GM23338 (cell line): ENCODE measurements around the gene CGREF1.

Experiments
- EZH2 ChIP-seq: fragments of 200-600 bp; sonication (generic); IDR thresholded peaks from one replicate; pipeline ENCODE4 v1.8.0; 2017; ENCODE audit warnings: antibody characterized with exemption, mild to moderate bottlenecking, low read depth; ENCODE audit not compliant: unreplicated experiment
- JUNB ChIP-seq: IDR thresholded peaks from one replicate; pipeline ENCODE4 v1.6.1; 2016; ENCODE audit warnings: antibody characterized with exemption; ENCODE audit not compliant: unreplicated experiment
- TF ChIP-seq, protein P1 (sequence below), 2 experiments: fragments of 200-600 bp in 1 of 2; sonication (generic) in 1 of 2; conservative IDR thresholded peaks; 2 replicates each; pipeline versions ENCODE4 v1.5.1 to v1.6.1; 2016 to 2017; ENCODE audit warnings: antibody characterized with exemption in 2 of 2, low read depth in 2 of 2, mild to moderate bottlenecking in 2 of 2, moderate library complexity in 1 of 2

DNA sequence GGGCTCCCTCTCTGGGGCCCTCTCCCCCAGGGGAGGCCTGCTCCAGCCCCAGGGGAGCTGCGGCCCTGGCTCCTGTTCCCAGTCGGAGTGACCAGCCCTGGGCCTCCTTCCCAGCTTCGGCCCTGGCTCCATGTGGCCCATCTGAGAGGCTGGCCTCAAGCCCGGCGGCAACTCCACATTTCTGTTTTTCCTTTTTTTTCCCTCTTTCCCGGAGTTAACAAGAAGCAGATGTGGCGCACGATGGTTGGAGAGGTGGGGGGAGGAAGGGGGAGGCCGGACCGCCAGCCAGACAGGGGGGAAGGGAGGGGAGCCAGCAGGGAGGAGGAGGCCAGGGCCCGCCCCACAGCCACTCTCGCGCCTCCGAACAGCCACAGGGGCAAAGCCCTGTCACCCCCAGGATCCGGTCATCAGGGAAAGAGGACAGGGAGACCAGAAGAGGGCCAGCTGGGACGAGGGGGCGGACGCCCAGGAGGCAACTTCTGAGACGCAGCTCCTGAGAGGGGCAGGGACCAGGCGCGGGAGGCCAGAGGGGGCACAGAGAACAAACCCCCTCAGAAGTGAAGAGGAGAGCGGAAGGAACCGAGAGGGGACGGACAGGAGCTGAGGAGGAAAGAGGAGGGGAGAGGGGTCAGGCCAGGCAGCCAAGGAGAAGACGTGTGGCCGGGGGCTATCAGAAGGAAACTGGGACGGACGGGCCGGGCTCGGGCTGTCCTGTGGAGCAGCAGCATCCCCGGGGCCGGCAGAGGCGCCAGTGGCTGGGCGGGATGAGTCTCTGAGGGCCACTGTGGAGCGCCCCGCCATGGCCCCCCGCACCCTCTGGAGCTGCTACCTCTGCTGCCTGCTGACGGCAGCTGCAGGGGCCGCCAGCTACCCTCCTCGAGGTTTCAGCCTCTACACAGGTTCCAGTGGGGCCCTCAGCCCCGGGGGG, 40.4 kb downstream of the CGREF1 start, which contains the start of gene EMILIN1:
- TF ChIP-seq, protein P1, sequence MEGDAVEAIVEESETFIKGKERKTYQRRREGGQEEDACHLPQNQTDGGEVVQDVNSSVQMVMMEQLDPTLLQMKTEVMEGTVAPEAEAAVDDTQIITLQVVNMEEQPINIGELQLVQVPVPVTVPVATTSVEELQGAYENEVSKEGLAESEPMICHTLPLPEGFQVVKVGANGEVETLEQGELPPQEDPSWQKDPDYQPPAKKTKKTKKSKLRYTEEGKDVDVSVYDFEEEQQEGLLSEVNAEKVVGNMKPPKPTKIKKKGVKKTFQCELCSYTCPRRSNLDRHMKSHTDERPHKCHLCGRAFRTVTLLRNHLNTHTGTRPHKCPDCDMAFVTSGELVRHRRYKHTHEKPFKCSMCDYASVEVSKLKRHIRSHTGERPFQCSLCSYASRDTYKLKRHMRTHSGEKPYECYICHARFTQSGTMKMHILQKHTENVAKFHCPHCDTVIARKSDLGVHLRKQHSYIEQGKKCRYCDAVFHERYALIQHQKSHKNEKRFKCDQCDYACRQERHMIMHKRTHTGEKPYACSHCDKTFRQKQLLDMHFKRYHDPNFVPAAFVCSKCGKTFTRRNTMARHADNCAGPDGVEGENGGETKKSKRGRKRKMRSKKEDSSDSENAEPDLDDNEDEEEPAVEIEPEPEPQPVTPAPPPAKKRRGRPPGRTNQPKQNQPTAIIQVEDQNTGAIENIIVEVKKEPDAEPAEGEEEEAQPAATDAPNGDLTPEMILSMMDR (conservative IDR thresholded peaks at IDR 0.05; ENCODE audit: low read depth in 2 of 2), result no peak
- TF ChIP-seq JUNB (no peak), EZH2 (no peak)
